ENCODE results near the gene MUC4.

GRCh38 chr3:195802261-195802701 is 9.4 kb downstream of the MUC4 start:
- TF ChIP-seq CTCF (IDR thresholded peaks at IDR 0.05) (no peak), EP300 (IDR thresholded peaks at IDR 0.05) (no peak), POLR2A (IDR thresholded peaks at IDR 0.05) (no peak)
